Activated T-helper 1 cell treated with anti-CD3 and anti-CD28 coated beads, Interleukin-12 subunit alpha, Interleukin-12 subunit beta, Interleukin-2, Interleukin-4 antibody, amounts not matched to agents 30 ng/mL and 10 ng/mL and 1 ng/mL, durations not matched to agents 14 hours and 24 hours and 36 hours (primary cell): ENCODE data around the gene FXYD6. TPM values are rescaled to one million over a fixed set of nuclear protein-coding genes. Genes with fewer than 3 reads are reported as not detected.
A peak's percentile ranks its signal among the peaks of the same experiment; 100 is the strongest.

ENCODE experiments used
- DNase-seq: peaks from one replicate; pipeline ENCODE4 v3.0.0; 2021; ENCODE audit warnings: low spot score
- H3K27ac Mint-ChIP-seq: one replicate; pipeline ENCODE4 v1.8.0; 2021; ENCODE audit warnings: mild to moderate bottlenecking, mixed read lengths
- H3K27me3 Mint-ChIP-seq: one replicate; pipeline ENCODE4 v1.8.0; 2022; ENCODE audit warnings: mild to moderate bottlenecking, moderate library complexity, mixed read lengths; ENCODE audit not compliant: insufficient read depth
- H3K36me3 Mint-ChIP-seq: one replicate; pipeline ENCODE4 v1.8.0; 2021; ENCODE audit warnings: low read depth, mixed read lengths
- H3K4me1 Mint-ChIP-seq: one replicate; pipeline ENCODE4 v1.8.0; 2021; ENCODE audit warnings: low read depth, mixed read lengths
- H3K4me3 Mint-ChIP-seq: one replicate; pipeline ENCODE4 v1.8.0; 2021; ENCODE audit warnings: mild to moderate bottlenecking, moderate library complexity, mixed read lengths
- H3K9me3 Mint-ChIP-seq: one replicate; pipeline ENCODE4 v1.8.0; 2021; ENCODE audit warnings: mixed read lengths
- intact Hi-C: fragments of 100-400 bp; cut with micrococcal nuclease; formaldehyde crosslinking; loops from one replicate; pipeline ENCODE4 v1.15.1; 2024
- total RNA-seq: library from RNA; stranded (reverse); gene quantifications from 2 replicates; pipeline ENCODE4 v1.2.3, GENCODE V29; 2022

Gene FXYD6
- total RNA-seq, 1 donor from 2014 or later = not detected

GRCh38 chr11:117822074-117823033, 54.1 kb downstream of the FXYD6 start:
- H3K4me3 Mint-ChIP-seq = no peak overlapping the region
- H3K4me1 Mint-ChIP-seq = peaks cover 71% of the 10 kb centered on the region
- H3K27ac Mint-ChIP-seq = peak overlapping the region; percentile 70
- DNase-seq = no peak
- no peaks in the 10 kb centered on the region for H3K27me3 Mint-ChIP-seq
- intact Hi-C loops = loop anchor here (1.0 kb wide), 2 partner anchors 125 to 231 kb away; no protein-coding TSS in a partner anchor
- H3K36me3 Mint-ChIP-seq = peaks cover 2% of the 10 kb centered on the region
- no peaks in the 10 kb centered on the region for H3K9me3 Mint-ChIP-seq

- DNase-seq = no peak
- intact Hi-C loops = no loop called here
- Mint-ChIP-seq H3K9me3 (no peaks in the 10 kb centered on the region), H3K4me3 (no peak overlapping the region), H3K27ac (peak overlapping the region; percentile 40), H3K36me3 (peaks cover 2% of the 10 kb centered on the region), H3K4me1 (peaks cover 71% of the 10 kb centered on the region), H3K27me3 (no peaks in the 10 kb centered on the region)
Measured at GRCh38 chr11:117821431-117821830, 55.0 kb downstream of the FXYD6 start.

- intact Hi-C loops = no loop called here
- no peak for DNase-seq
- Mint-ChIP-seq H3K27me3 (no peaks in the 10 kb centered on the region), H3K36me3 (peaks cover 2% of the 10 kb centered on the region), H3K4me1 (peaks cover 73% of the 10 kb centered on the region), H3K27ac (no peak overlapping the region), H3K4me3 (no peak overlapping the region), H3K9me3 (no peaks in the 10 kb centered on the region)
Measured at GRCh38 chr11:117820516-117820915, 55.9 kb downstream of the FXYD6 start.

- Mint-ChIP-seq H3K4me1 (peaks cover 74% of the 10 kb centered on the region), H3K27me3 (no peaks in the 10 kb centered on the region), H3K4me3 (no peak overlapping the region), H3K36me3 (peaks cover 2% of the 10 kb centered on the region), H3K27ac (peak overlapping the region; percentile 98), H3K9me3 (no peaks in the 10 kb centered on the region)
- intact Hi-C loops = no loop called here
- DNase-seq = no peak
Measured at GRCh38 chr11:117820071-117820470, 56.4 kb downstream of the FXYD6 start.

GRCh38 chr11:117819096-117820040, 57.1 kb downstream of the FXYD6 start:
- Mint-ChIP-seq H3K36me3 (peaks cover 2% of the 10 kb centered on the region), H3K4me1 (peaks cover 77% of the 10 kb centered on the region), H3K27me3 (no peaks in the 10 kb centered on the region), H3K27ac (peak overlapping the region; percentile 98), H3K9me3 (no peaks in the 10 kb centered on the region), H3K4me3 (no peak overlapping the region)
- intact Hi-C loops = loop anchor here (5.0 kb wide), 5 partner anchors 488 to 973 kb away; partner anchors contain the start of genes CEP164, DDX6, KMT2A and PCSK7
- DNase-seq = no peak

GRCh38 chr11:117818041-117818873, 58.2 kb downstream of the FXYD6 start:
- H3K9me3 Mint-ChIP-seq = no peaks in the 10 kb centered on the region
- intact Hi-C loops = loop anchor here (1.0 to 5.0 kb wide), 6 partner anchors 10 to 974 kb away; partner anchors contain the start of genes CEP164, DDX6, KMT2A and PCSK7
- DNase-seq = peak; percentile 67
- peaks cover 2% of the 10 kb centered on the region for H3K36me3 Mint-ChIP-seq
- peak overlapping the region; percentile 70 for H3K4me3 Mint-ChIP-seq
- no peaks in the 10 kb centered on the region for H3K27me3 Mint-ChIP-seq
- H3K4me1 Mint-ChIP-seq = peaks cover 77% of the 10 kb centered on the region
- H3K27ac Mint-ChIP-seq = peak overlapping the region; percentile 98

GRCh38 chr11:117817368-117818040, 59.0 kb downstream of the FXYD6 start:
- peak; percentile 83 for DNase-seq
- Mint-ChIP-seq H3K9me3 (no peaks in the 10 kb centered on the region), H3K4me3 (peak overlapping the region; percentile 70), H3K27me3 (no peaks in the 10 kb centered on the region), H3K27ac (peak overlapping the region; percentile 98), H3K4me1 (peaks cover 79% of the 10 kb centered on the region), H3K36me3 (peaks cover 2% of the 10 kb centered on the region)
- intact Hi-C loops = loop anchor here (1.0 to 5.0 kb wide), 8 partner anchors 10 to 975 kb away; partner anchors contain the start of genes CEP164, DDX6, KMT2A and PCSK7

GRCh38 chr11:117816846-117817367, 59.6 kb downstream of the FXYD6 start:
- H3K27me3 Mint-ChIP-seq = no peaks in the 10 kb centered on the region
- H3K4me1 Mint-ChIP-seq = peaks cover 76% of the 10 kb centered on the region
- H3K4me3 Mint-ChIP-seq = peak overlapping the region; percentile 70
- peaks cover 2% of the 10 kb centered on the region for H3K36me3 Mint-ChIP-seq
- intact Hi-C loops = loop anchor here (1.0 to 5.0 kb wide), 7 partner anchors 10 to 975 kb away; partner anchors contain the start of genes CEP164, DDX6, KMT2A and PCSK7
- peak overlapping the region; percentile 98 for H3K27ac Mint-ChIP-seq
- no peak for DNase-seq
- no peaks in the 10 kb centered on the region for H3K9me3 Mint-ChIP-seq

- Mint-ChIP-seq H3K4me3 (peak overlapping the region; percentile 47), H3K36me3 (peaks cover 2% of the 10 kb centered on the region), H3K4me1 (peaks cover 73% of the 10 kb centered on the region)
Measured at GRCh38 chr11:117816151-117816741, 60.2 kb downstream of the FXYD6 start.

GRCh38 chr11:117815262-117815803, 61.1 kb downstream of the FXYD6 start:
- H3K27me3 Mint-ChIP-seq = no peaks in the 10 kb centered on the region
- H3K9me3 Mint-ChIP-seq = no peaks in the 10 kb centered on the region
- peak overlapping the region; percentile 64 for H3K4me3 Mint-ChIP-seq
- H3K36me3 Mint-ChIP-seq = peaks cover 2% of the 10 kb centered on the region
- peaks cover 83% of the 10 kb centered on the region for H3K4me1 Mint-ChIP-seq
- DNase-seq = peak; percentile 81
- intact Hi-C loops = loop anchor here (1.0 to 5.0 kb wide), 9 partner anchors 171 to 977 kb away; partner anchors contain the start of genes CEP164, DDX6, IL10RA and KMT2A
- peak overlapping the region; percentile 98 for H3K27ac Mint-ChIP-seq

More at GRCh38 chr11:117816151-117816741, 60.2 kb downstream of the FXYD6 start:
- intact Hi-C loops = loop anchor here (5.0 kb wide), 5 partner anchors 489 to 976 kb away; partner anchors contain the start of genes CEP164, DDX6, KMT2A and PCSK7
- Mint-ChIP-seq H3K27me3 (no peaks in the 10 kb centered on the region), H3K27ac (peak overlapping the region; percentile 98), H3K9me3 (no peaks in the 10 kb centered on the region)
- DNase-seq = no peak
